Karpas-422 (cell line): Measurements from ENCODE around the gene SERPINB5. TPM values are rescaled to one million over a fixed set of nuclear protein-coding genes. Genes with fewer than 3 reads are reported as not detected.

Experiments
- DNase-seq: peaks from one replicate; pipeline ENCODE4 v3.0.0-alpha.2; 2015
- H2AFZ ChIP-seq: fragments of 200-600 bp; sonication (generic); 2 replicates; pipeline ENCODE4 v1.6.1; 2014; ENCODE audit warnings: antibody characterized with exemption, low read length, mixed read lengths
- H3K27ac ChIP-seq: fragments of 200-600 bp; sonication (generic); 2 replicates; pipeline ENCODE4 v1.5.1; 2014; ENCODE audit warnings: mild to moderate bottlenecking, low read length, moderate library complexity
- H3K27me3 ChIP-seq: fragments of 200-600 bp; sonication (generic); 2 replicates; pipeline ENCODE4 v1.6.1; 2014; ENCODE audit warnings: low read length, mixed read lengths
- H3K36me3 ChIP-seq: fragments of 200-600 bp; sonication (generic); 2 replicates; pipeline ENCODE4 v1.6.1; 2014; ENCODE audit warnings: low read length, mixed read lengths; ENCODE audit not compliant: insufficient read depth
- H3K4me1 ChIP-seq: fragments of 200-600 bp; sonication (generic); 2 replicates; pipeline ENCODE4 v1.6.1; 2014; ENCODE audit warnings: mild to moderate bottlenecking, low read length, mixed read lengths
- H3K4me2 ChIP-seq: fragments of 200-600 bp; sonication (generic); 2 replicates; pipeline ENCODE4 v1.6.1; 2014; ENCODE audit warnings: low read length, low read depth, mild to moderate bottlenecking; ENCODE audit not compliant: poor library complexity, severe bottlenecking
- H3K4me3 ChIP-seq: fragments of 200-600 bp; sonication (generic); 2 replicates; pipeline ENCODE4 v1.5.1; 2014; ENCODE audit warnings: mild to moderate bottlenecking, antibody characterized with exemption, low read length, mixed read lengths
- H3K79me2 ChIP-seq: fragments of 200-600 bp; sonication (generic); 2 replicates; pipeline ENCODE4 v1.6.1; 2014; ENCODE audit warnings: mild to moderate bottlenecking, low read length, mixed read lengths
- H3K9ac ChIP-seq: fragments of 200-600 bp; sonication (generic); 2 replicates; pipeline ENCODE4 v1.6.0; 2014; ENCODE audit warnings: low read length
- H3K9me2 ChIP-seq: fragments of 200-600 bp; sonication (generic), shearing (Covaris generic); replicated peaks from 2 replicates; pipeline ENCODE4 v1.6.0; 2014; ENCODE audit warnings: mild to moderate bottlenecking, low read length, moderate library complexity; ENCODE audit not compliant: insufficient read depth
- H3K9me3 ChIP-seq: fragments of 300-700, 200-600 bp; sonication (generic); 2 replicates; pipeline ENCODE4 v1.6.1; 2014; ENCODE audit warnings: low read length, mixed read lengths
- H4K20me1 ChIP-seq: fragments of 200-600 bp; sonication (generic); 2 replicates; pipeline ENCODE4 v1.6.1; 2014; ENCODE audit warnings: mild to moderate bottlenecking, antibody characterized with exemption, low read length, low read depth; ENCODE audit not compliant: insufficient read depth
- total RNA-seq: library from RNA; depleted of rRNA; stranded (reverse); fragments of >200 nt; shearing (Covaris generic); gene quantifications from 2 replicates; pipeline ENCODE4 v1.2.3, GENCODE V29; 2014; ENCODE audit warnings: low replicate concordance

SERPINB5 gene
- total RNA-seq, 1 experiment from 2014 or later: 1.0 TPM

GRCh38 chr18:63440881-63441280 lies 35.9 kb upstream of the SERPINB5 start:
- H4K20me1 ChIP-seq: no peaks in the 10 kb centered on the region
- no peak overlapping the region for H3K9ac ChIP-seq
- no peaks in the 10 kb centered on the region for H3K79me2 ChIP-seq
- H3K9me2 ChIP-seq: no peaks in the 10 kb centered on the region
- H3K36me3 ChIP-seq: no peaks in the 10 kb centered on the region
- H2AFZ ChIP-seq: no peak overlapping the region
- H3K27ac ChIP-seq: no peak overlapping the region
- no peak for DNase-seq
- H3K27me3 ChIP-seq: no peaks in the 10 kb centered on the region
- no peak overlapping the region for H3K4me2 ChIP-seq
- peaks cover 14% of the 10 kb centered on the region for H3K4me1 ChIP-seq
- no peaks in the 10 kb centered on the region for H3K9me3 ChIP-seq
- no peak overlapping the region for H3K4me3 ChIP-seq

DNA sequence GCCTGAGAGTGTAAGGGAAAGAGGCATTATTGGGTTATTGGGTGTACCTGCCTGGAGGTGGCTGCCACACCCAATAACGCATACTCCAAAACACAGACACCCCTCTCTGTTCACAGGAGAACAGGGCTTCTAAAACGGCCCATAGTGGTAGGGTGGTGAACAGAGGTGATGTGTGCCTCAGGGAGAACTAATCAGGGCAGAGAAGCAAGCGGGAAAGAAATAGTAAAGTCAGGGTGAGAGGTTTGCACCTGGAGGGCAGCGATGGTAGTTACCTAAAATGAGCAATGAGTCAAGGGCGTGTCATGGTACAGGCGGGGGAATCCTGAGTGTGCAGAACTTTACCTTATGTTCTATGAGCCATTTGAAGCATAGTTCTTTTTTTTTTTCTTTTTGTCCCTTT lies 32.9 kb upstream of the SERPINB5 start:
- no peaks in the 10 kb centered on the region for H4K20me1 ChIP-seq
- no peaks in the 10 kb centered on the region for H3K79me2 ChIP-seq
- no peak overlapping the region for H3K4me3 ChIP-seq
- H3K4me2 ChIP-seq: no peak overlapping the region
- no peaks in the 10 kb centered on the region for H3K27me3 ChIP-seq
- no peak overlapping the region for H2AFZ ChIP-seq
- no peaks in the 10 kb centered on the region for H3K36me3 ChIP-seq
- H3K4me1 ChIP-seq: peaks cover 21% of the 10 kb centered on the region
- no peak for DNase-seq
- H3K9me3 ChIP-seq: no peaks in the 10 kb centered on the region
- H3K9ac ChIP-seq: no peak overlapping the region
- no peaks in the 10 kb centered on the region for H3K9me2 ChIP-seq
- no peak overlapping the region for H3K27ac ChIP-seq

DNA sequence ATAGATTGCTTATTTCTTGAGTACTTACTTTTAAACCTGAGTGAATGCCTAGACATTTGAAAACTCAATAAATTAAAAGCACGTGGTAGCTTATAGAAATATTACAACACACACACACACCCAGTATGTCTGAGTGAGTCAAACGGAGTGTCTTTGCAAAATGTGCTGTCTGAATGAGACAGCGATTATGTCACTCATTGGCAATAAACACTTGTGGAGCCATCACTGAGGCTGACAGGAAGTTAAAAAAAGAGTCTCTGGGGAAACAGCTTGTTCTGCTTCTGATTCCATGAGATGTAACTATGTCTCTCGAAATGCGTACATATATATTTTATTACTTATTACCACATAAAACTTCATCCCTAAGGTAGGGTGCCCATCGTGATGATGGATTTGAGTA lies 32.2 kb upstream of the SERPINB5 start:
- H3K9me3 ChIP-seq: no peaks in the 10 kb centered on the region
- H3K9ac ChIP-seq: no peak overlapping the region
- no peaks in the 10 kb centered on the region for H3K9me2 ChIP-seq
- H3K4me1 ChIP-seq: peaks cover 21% of the 10 kb centered on the region
- DNase-seq: peak; percentile 80
- H3K79me2 ChIP-seq: no peaks in the 10 kb centered on the region
- no peak overlapping the region for H3K27ac ChIP-seq
- H4K20me1 ChIP-seq: no peaks in the 10 kb centered on the region
- peak overlapping the region; percentile 32 for H3K4me2 ChIP-seq
- H3K4me3 ChIP-seq: no peak overlapping the region
- peak overlapping the region; percentile 79; the same call in 1 of the 2 replicates for H2AFZ ChIP-seq
- no peaks in the 10 kb centered on the region for H3K36me3 ChIP-seq
- no peaks in the 10 kb centered on the region for H3K27me3 ChIP-seq

- Histone ChIP-seq H2AFZ (peak overlapping the region; percentile 79; the same call in 1 of the 2 replicates), H3K79me2 (no peaks in the 10 kb centered on the region), H3K36me3 (no peaks in the 10 kb centered on the region), H3K9ac (no peak overlapping the region), H3K4me3 (no peak overlapping the region), H3K27ac (no peak overlapping the region), H3K4me2 (peak overlapping the region; percentile 32), H3K9me3 (no peaks in the 10 kb centered on the region), H3K27me3 (no peaks in the 10 kb centered on the region), H3K9me2 (no peaks in the 10 kb centered on the region), H3K4me1 (peaks cover 21% of the 10 kb centered on the region), H4K20me1 (no peaks in the 10 kb centered on the region)
- no peak for DNase-seq
These were observed 31.7 kb upstream of the SERPINB5 start for GRCh38 chr18:63445037-63445436.

GRCh38 chr18:63446266-63446665 lies 30.5 kb upstream of the SERPINB5 start:
- Histone ChIP-seq H4K20me1 (no peaks in the 10 kb centered on the region), H3K4me3 (no peak overlapping the region), H3K9ac (no peak overlapping the region), H3K4me1 (peaks cover 19% of the 10 kb centered on the region), H3K27me3 (no peaks in the 10 kb centered on the region), H3K27ac (no peak overlapping the region), H3K79me2 (no peaks in the 10 kb centered on the region), H3K4me2 (no peak overlapping the region), H3K36me3 (no peaks in the 10 kb centered on the region), H3K9me3 (no peaks in the 10 kb centered on the region), H2AFZ (no peak overlapping the region), H3K9me2 (no peaks in the 10 kb centered on the region)
- peak; percentile 86 for DNase-seq

DNA sequence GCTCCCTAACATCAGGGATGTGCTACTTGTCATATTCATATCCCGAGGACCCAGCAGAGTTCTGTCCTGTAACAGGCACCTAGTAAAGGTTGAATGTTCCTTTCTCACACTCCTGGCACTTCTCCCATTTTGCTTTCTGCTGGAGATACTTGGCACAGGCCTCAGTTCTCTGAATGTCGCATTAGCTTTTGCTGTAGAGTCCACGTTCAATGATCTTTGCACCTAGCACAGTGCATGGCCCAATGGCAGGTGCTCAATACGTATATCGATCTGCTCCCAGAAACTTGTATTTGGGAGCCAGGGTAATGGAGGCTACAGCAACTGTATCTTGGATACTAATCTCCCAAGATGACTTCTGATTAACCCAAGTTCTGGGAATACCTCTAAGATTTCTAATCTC lies 29.7 kb upstream of the SERPINB5 start:
- H2AFZ ChIP-seq: no peak overlapping the region
- H3K36me3 ChIP-seq: no peaks in the 10 kb centered on the region
- H3K9ac ChIP-seq: no peak overlapping the region
- H3K79me2 ChIP-seq: no peaks in the 10 kb centered on the region
- no peak overlapping the region for H3K27ac ChIP-seq
- DNase-seq: no peak
- no peak overlapping the region for H3K4me2 ChIP-seq
- H3K9me2 ChIP-seq: no peaks in the 10 kb centered on the region
- no peaks in the 10 kb centered on the region for H3K27me3 ChIP-seq
- no peaks in the 10 kb centered on the region for H3K9me3 ChIP-seq
- peaks cover 19% of the 10 kb centered on the region for H3K4me1 ChIP-seq
- no peak overlapping the region for H3K4me3 ChIP-seq
- no peaks in the 10 kb centered on the region for H4K20me1 ChIP-seq

DNA sequence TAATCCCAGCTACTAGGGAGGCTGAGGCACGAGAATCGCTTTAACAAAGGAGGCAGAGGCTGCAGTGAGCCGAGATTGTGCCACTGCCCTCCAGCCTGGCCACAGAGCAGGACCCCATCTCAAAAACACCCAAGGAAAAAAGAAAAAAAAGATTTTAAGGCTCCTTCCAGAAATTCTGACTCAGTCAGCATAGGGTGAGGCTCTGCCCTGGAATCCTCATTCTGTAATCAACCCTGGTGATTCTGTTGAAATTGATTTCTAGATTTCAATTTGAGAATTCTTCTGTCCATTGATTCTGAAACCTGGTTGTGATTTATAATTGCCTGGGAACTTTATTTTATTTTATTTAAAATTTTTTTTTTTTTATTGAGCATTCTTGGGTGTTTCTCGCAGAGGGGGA lies 27.3 kb upstream of the SERPINB5 start:
- Histone ChIP-seq H3K9ac (no peak overlapping the region), H3K36me3 (no peaks in the 10 kb centered on the region), H3K4me1 (peaks cover 17% of the 10 kb centered on the region), H3K9me2 (no peaks in the 10 kb centered on the region), H2AFZ (no peak overlapping the region), H3K27ac (no peak overlapping the region), H3K4me3 (no peak overlapping the region), H3K9me3 (no peaks in the 10 kb centered on the region), H3K4me2 (no peak overlapping the region), H3K27me3 (no peaks in the 10 kb centered on the region), H4K20me1 (no peaks in the 10 kb centered on the region), H3K79me2 (no peaks in the 10 kb centered on the region)
- no peak for DNase-seq

DNA sequence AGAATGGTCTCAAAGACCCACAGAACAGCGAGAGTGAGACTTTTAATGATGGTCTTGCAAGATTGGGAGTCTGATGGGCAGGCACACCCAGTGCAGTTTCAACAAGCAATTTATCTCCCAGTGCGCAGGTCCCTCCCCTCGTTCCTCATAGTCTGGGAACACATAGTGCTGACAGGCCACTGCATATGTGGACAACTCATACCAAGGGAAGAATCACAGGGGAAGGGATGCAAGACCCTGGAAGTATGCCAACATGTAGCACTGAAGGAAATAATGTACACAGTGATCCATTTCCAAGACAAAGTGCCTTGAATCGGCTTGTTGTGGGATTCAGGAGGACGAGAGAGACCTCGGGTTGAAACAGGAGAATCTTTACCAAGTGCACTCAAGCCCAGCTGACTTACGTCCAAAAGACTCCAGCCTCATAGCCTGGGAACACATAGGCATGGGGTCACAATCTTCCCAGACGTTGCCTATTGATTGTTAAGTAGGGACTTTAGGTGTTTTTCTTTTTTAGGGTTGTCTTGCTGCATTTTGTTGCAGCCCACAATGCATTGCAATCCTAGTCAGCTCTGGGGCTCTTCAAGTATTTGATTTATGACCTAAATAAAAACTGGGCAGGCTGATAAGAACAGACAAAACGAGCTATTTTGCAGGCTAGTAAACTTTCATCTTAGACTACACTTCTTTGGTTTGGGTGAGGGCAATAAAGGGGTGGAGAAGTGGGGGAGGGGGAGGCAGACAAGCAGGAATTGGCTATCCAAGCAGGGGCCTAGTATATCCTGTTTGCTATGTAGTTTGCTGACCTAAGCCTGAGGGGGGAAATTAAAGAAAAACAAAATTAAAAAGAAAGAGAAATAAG lies 24.7 kb upstream of the SERPINB5 start:
- no peaks in the 10 kb centered on the region for H3K9me2 ChIP-seq
- no peaks in the 10 kb centered on the region for H3K27me3 ChIP-seq
- H3K9ac ChIP-seq: no peak overlapping the region
- no peak overlapping the region for H2AFZ ChIP-seq
- no peak overlapping the region for H3K4me2 ChIP-seq
- DNase-seq: no peak
- no peaks in the 10 kb centered on the region for H3K9me3 ChIP-seq
- H3K4me3 ChIP-seq: no peak overlapping the region
- H3K27ac ChIP-seq: no peak overlapping the region
- no peaks in the 10 kb centered on the region for H3K4me1 ChIP-seq
- no peaks in the 10 kb centered on the region for H3K79me2 ChIP-seq
- H4K20me1 ChIP-seq: no peaks in the 10 kb centered on the region
- no peaks in the 10 kb centered on the region for H3K36me3 ChIP-seq
